AG04449 (cell line): Measurements from ENCODE around the gene OTUB2.

Experiments used
- CTCF ChIA-PET: fragments of 350-600 bp; formaldehyde crosslinking; extraction: SDS; loops from one replicate; lab custom pipeline; 2021; ENCODE audit warnings: antibody characterized with exemption; lab: Yijun Ruan, JAX
- POLR2A ChIA-PET: fragments of 400-600, 350-600 bp; formaldehyde crosslinking; extraction: SDS; loops from one replicate; lab custom pipeline; 2020; ENCODE audit warnings: antibody characterized with exemption, inconsistent platforms; lab: Yijun Ruan, JAX
- DNase-seq: peaks from one replicate; pipeline ENCODE4 v3.0.0-alpha.2; 2010; ENCODE audit warnings: low read depth, low spot score
- H3K4me3 ChIP-seq: 2 replicates; pipeline ENCODE4 v1.5.1; 2011; ENCODE audit warnings: low read depth, mild to moderate bottlenecking, control low read depth, low read length
- TF ChIP-seq, protein P1 (sequence below): IDR thresholded peaks from one replicate; pipeline ENCODE4 v1.5.1; 2011; ENCODE audit warnings: mild to moderate bottlenecking, moderate library complexity, low read length, control low read depth, inconsistent platforms; ENCODE audit not compliant: insufficient read depth; ENCODE audit errors: missing control alignments

Gene OTUB2

DNA sequence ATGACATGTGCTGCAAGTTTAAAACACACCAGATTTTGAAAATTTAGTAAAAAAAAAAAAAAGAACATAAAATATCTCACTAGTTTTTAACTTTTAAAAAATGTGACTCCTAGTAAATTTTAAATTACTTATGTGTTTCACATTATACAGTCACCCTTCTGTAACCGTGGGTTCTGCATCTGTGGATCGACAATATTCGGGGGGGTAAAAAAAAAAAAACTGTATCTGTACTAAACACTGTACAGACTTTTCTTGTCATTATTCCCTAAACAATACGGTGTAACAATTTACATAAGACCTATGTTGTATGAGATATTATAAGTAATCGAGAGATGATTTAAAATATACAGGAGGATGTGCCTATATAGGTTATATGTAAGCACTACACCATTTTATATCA, 51.7 kb downstream of the OTUB2 start:
- ChIA-PET CTCF (interaction anchor here (1.6 kb wide), 1 partner anchor 54 kb away, joined by 8 read pairs; no protein-coding TSS in a partner anchor), POLR2A (no interaction called here)
- no peak overlapping the region for H3K4me3 ChIP-seq
- TF ChIP-seq, protein P1, sequence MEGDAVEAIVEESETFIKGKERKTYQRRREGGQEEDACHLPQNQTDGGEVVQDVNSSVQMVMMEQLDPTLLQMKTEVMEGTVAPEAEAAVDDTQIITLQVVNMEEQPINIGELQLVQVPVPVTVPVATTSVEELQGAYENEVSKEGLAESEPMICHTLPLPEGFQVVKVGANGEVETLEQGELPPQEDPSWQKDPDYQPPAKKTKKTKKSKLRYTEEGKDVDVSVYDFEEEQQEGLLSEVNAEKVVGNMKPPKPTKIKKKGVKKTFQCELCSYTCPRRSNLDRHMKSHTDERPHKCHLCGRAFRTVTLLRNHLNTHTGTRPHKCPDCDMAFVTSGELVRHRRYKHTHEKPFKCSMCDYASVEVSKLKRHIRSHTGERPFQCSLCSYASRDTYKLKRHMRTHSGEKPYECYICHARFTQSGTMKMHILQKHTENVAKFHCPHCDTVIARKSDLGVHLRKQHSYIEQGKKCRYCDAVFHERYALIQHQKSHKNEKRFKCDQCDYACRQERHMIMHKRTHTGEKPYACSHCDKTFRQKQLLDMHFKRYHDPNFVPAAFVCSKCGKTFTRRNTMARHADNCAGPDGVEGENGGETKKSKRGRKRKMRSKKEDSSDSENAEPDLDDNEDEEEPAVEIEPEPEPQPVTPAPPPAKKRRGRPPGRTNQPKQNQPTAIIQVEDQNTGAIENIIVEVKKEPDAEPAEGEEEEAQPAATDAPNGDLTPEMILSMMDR: no peak
- no peak for DNase-seq

DNA sequence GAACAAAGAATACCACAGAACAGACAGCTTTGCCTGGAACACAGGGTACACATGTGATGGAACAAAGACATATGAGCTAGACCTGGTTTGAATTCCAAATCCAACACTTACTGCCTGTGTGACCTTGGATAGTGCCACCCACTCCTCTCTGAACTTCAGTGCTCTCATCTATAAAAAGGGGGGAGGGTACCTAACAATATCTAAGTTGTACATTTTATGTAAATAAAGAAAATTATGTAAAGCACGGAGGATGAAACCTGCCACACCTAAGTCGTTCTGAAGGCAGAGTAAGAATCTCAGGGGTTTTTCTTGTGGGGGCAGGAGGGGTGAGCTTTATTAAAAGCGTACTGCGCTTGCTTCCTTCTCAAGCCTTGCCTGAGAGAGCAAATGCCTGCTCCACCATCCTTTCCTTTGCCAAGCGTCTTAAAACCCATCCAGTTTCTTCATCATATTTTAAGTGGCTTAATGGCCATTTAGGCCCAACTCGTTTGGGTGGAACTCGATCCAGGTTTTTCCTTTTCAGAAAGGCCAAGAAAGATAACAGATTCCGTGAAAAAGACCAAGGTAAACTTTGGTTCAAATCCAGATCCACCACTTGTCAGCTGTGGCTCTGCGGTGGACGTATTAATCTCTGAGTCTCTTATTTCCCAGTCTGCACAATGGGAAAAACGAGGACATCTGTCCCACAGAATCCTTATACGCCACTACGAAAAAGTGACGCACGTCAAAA, 53.9 kb downstream of the OTUB2 start:
- POLR2A ChIA-PET: interaction anchor here (1.2 kb wide), 1 partner anchor 23 kb away, joined by 3 read pairs; no protein-coding TSS in a partner anchor

GRCh38 chr14:94080621-94081385, 54.7 kb downstream of the OTUB2 start, which contains the start of the genes DDX24 and IFI27L1:
Gene DDX24 (minus strand): TSS chr14:94081202. CDS start chr14:94079742, 1,460 bp downstream.
Gene IFI27L1 (plus strand): TSS chr14:94081310. CDS start chr14:94096938, 15,628 bp downstream.
- POLR2A ChIA-PET: interaction anchor here (0.6 to 1.2 kb wide), 8 partner anchors 15 to 1328 kb away, joined by 3 to 6 read pairs (median 3); partner anchors contain the start of gene IFI27L2

More for the DNA sequence above, 53.9 kb downstream of the OTUB2 start:
- peak overlapping the region; percentile 95 for H3K4me3 ChIP-seq
- CTCF ChIA-PET: interaction anchor here (0.9 to 2.5 kb wide), 7 partner anchors 13 to 141 kb away, joined by 3 to 17 read pairs (median 6); no protein-coding TSS in a partner anchor
- TF ChIP-seq, protein P1: no peak
- no peak for DNase-seq

DNA sequence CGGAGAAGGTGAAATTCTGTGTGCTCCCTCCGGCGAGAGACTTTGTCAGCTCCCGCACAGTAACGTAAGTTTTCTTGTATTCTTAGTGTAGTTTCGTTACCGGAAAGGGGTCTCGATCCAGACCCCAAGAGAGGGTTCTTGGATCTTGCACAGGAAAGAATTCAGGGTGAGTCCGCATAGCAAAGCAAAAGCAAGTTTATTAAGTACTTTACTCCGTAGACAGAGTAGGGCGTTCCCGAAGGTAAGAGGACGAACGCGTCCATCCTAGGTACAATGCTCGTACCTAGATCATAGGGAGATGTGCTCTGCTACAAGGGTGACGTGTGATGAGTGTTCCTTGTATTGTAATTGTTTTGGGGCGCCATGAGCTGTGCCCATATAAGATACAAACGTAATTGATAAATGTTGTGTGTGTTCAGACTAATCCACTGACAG, 55.3 kb downstream of the OTUB2 start:
- peak overlapping the region; percentile 95 for H3K4me3 ChIP-seq
- POLR2A ChIA-PET: interaction anchor here (0.6 to 1.2 kb wide), 8 partner anchors 16 to 1327 kb away, joined by 3 to 6 read pairs (median 3); partner anchors contain the start of gene IFI27L2
- CTCF ChIA-PET: interaction anchor here (0.9 to 2.5 kb wide), 6 partner anchors 15 to 55 kb away, joined by 3 to 17 read pairs (median 8); partner anchors contain the start of gene IFI27L2
- TF ChIP-seq, protein P1: no peak
- DNase-seq: no peak

More at GRCh38 chr14:94080621-94081385, 54.7 kb downstream of the OTUB2 start, which contains the start of the genes DDX24 and IFI27L1:
- peak; percentile 66 for DNase-seq
- TF ChIP-seq, protein P1: no peak
- CTCF ChIA-PET: interaction anchor here (0.9 to 2.5 kb wide), 6 partner anchors 14 to 56 kb away, joined by 3 to 17 read pairs (median 8); partner anchors contain the start of gene IFI27L2
- H3K4me3 ChIP-seq: peak within 1 kb of the TSS; percentile 95

- H3K4me3 ChIP-seq: no peak overlapping the region
- no peak for DNase-seq
- POLR2A ChIA-PET: interaction anchor here (1.1 kb wide), 1 partner anchor 13 kb away, joined by 3 read pairs; no protein-coding TSS in a partner anchor
- CTCF ChIA-PET: interaction anchor here (0.8 to 1.5 kb wide), 3 partner anchors 13 to 49 kb away, joined by 4 to 8 read pairs (median 4); no protein-coding TSS in a partner anchor
- TF ChIP-seq, protein P1: no peak
Observed at GRCh38 chr14:94087891-94088290, 61.8 kb downstream of the OTUB2 start.
